Measurements from ENCODE around the gene MAGEA4.
"Not testable (repeated sequence)": the region's sequence is repeated elsewhere in the genome, so short reads cannot be mapped to it uniquely, and the experiment has no call there.

MAGEA4 gene

GRCh38 chrX:151912221-151912620, 468 bp upstream of the MAGEA4 start:
- no peak for TF ChIP-seq ZFP3 (CRISPR knock-in tag; IDR thresholded peaks at IDR 0.05)
- no peak for TF ChIP-seq PATZ1 (CRISPR knock-in tag; IDR thresholded peaks at IDR 0.05; ENCODE audit: borderline replicate concordance)
- TF ChIP-seq ZC3H10 (CRISPR knock-in tag; IDR thresholded peaks at IDR 0.05), result no peak
- TF ChIP-seq RARB (CRISPR knock-in tag; IDR thresholded peaks at IDR 0.05), result no peak
- no peak for TF ChIP-seq BACH2 (CRISPR knock-in tag; IDR thresholded peaks at IDR 0.05; ENCODE audit: borderline replicate concordance)
- no peak for TF ChIP-seq ZNF70 (CRISPR knock-in tag; IDR thresholded peaks at IDR 0.05)
- no peak for TF ChIP-seq ISL1 (CRISPR knock-in tag; IDR thresholded peaks at IDR 0.05)
- TF ChIP-seq, protein P1, sequence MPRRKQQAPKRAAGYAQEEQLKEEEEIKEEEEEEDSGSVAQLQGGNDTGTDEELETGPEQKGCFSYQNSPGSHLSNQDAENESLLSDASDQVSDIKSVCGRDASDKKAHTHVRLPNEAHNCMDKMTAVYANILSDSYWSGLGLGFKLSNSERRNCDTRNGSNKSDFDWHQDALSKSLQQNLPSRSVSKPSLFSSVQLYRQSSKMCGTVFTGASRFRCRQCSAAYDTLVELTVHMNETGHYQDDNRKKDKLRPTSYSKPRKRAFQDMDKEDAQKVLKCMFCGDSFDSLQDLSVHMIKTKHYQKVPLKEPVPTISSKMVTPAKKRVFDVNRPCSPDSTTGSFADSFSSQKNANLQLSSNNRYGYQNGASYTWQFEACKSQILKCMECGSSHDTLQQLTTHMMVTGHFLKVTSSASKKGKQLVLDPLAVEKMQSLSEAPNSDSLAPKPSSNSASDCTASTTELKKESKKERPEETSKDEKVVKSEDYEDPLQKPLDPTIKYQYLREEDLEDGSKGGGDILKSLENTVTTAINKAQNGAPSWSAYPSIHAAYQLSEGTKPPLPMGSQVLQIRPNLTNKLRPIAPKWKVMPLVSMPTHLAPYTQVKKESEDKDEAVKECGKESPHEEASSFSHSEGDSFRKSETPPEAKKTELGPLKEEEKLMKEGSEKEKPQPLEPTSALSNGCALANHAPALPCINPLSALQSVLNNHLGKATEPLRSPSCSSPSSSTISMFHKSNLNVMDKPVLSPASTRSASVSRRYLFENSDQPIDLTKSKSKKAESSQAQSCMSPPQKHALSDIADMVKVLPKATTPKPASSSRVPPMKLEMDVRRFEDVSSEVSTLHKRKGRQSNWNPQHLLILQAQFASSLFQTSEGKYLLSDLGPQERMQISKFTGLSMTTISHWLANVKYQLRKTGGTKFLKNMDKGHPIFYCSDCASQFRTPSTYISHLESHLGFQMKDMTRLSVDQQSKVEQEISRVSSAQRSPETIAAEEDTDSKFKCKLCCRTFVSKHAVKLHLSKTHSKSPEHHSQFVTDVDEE (CRISPR knock-in tag; IDR thresholded peaks at IDR 0.05), result no peak
- TF ChIP-seq, protein P2, sequence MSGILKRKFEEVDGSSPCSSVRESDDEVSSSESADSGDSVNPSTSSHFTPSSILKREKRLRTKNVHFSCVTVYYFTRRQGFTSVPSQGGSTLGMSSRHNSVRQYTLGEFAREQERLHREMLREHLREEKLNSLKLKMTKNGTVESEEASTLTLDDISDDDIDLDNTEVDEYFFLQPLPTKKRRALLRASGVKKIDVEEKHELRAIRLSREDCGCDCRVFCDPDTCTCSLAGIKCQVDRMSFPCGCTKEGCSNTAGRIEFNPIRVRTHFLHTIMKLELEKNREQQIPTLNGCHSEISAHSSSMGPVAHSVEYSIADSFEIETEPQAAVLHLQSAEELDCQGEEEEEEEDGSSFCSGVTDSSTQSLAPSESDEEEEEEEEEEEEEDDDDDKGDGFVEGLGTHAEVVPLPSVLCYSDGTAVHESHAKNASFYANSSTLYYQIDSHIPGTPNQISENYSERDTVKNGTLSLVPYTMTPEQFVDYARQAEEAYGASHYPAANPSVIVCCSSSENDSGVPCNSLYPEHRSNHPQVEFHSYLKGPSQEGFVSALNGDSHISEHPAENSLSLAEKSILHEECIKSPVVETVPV (CRISPR knock-in tag; IDR thresholded peaks at IDR 0.05), result no peak
- ATAC-seq, result no peak

GRCh38 chrX:151918736-151919135, 6.0 kb downstream of the MAGEA4 start:
- ATAC-seq, result not testable (repeated sequence)

DNA sequence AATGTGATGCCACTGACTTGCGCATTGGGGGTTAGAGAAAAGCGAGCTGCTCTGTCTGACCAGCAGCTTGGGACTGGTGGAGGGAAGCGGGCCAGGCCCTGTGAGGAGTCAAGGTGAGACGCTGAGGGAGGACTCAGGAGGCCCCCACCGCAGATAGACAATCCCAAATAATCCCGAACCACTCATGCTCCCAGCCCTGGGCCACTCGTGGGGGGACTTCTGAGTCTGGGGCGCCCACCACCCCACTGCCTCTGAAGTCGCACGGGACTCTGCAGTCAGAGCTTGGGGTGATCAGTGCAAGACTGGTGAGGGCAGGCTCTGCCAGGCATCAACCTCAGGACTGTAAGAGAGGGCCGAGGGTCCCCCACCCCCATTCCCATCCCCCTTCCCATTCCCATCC, 6.9 kb downstream of the MAGEA4 start:
- TF ChIP-seq POU6F1 (CRISPR knock-in tag; IDR thresholded peaks at IDR 0.05; ENCODE audit: borderline replicate concordance, low read depth) (no peak), PATZ1 (CRISPR knock-in tag; IDR thresholded peaks at IDR 0.05; ENCODE audit: borderline replicate concordance) (no peak), ZNF8 (CRISPR knock-in tag; IDR thresholded peaks at IDR 0.05) (no peak), CSDC2 (CRISPR knock-in tag; IDR thresholded peaks at IDR 0.05) (no peak)
- no peak for ATAC-seq

- ATAC-seq, result no peak
- TF ChIP-seq ARNTL (CRISPR knock-in tag; IDR thresholded peaks at IDR 0.05; ENCODE audit: borderline replicate concordance, low read depth) (no peak), GLIS3 (CRISPR knock-in tag; IDR thresholded peaks at IDR 0.05) (no peak), BACH2 (CRISPR knock-in tag; IDR thresholded peaks at IDR 0.05; ENCODE audit: borderline replicate concordance) (no peak), CREB5 (CRISPR knock-in tag; IDR thresholded peaks at IDR 0.05; ENCODE audit: low read depth) (no peak), TOX (CRISPR knock-in tag; IDR thresholded peaks at IDR 0.05; ENCODE audit: borderline replicate concordance) (no peak), ESRRG (CRISPR knock-in tag; IDR thresholded peaks at IDR 0.05) (no peak), OSR1 (CRISPR knock-in tag; IDR thresholded peaks at IDR 0.05) (no peak), ZNF565 (CRISPR knock-in tag; conservative IDR thresholded peaks at IDR 0.05; ENCODE audit: low read depth) (no peak), SNAI2 (CRISPR knock-in tag; IDR thresholded peaks at IDR 0.05) (no peak), TCF4 (CRISPR knock-in tag; IDR thresholded peaks at IDR 0.05; ENCODE audit: borderline replicate concordance) (no peak)
- TF ChIP-seq, protein P2 (CRISPR knock-in tag; IDR thresholded peaks at IDR 0.05), result no peak
- TF ChIP-seq, protein P1 (CRISPR knock-in tag; IDR thresholded peaks at IDR 0.05), result no peak
These were observed 7.4 kb downstream of the MAGEA4 start for GRCh38 chrX:151920101-151920500.

All from SK-N-SH treated with all-trans-retinoic acid at 6 μM for 48 hours (cell line).